Mesendoderm (in vitro differentiated cells): ENCODE data around the gene PPP1R14B.

Source experiments
- DNase-seq: peaks from one replicate; pipeline ENCODE4 v3.0.0; 2013
- H2AK5ac ChIP-seq: 2 replicates; pipeline ENCODE4 v1.6.1; 2013; ENCODE audit warnings: low read length, inconsistent platforms
- H2BK120ac ChIP-seq: 2 replicates; pipeline ENCODE4 v1.6.1; 2013; ENCODE audit warnings: low read depth, mild to moderate bottlenecking, low read length, moderate library complexity, mixed read lengths
- H2BK15ac ChIP-seq: replicated peaks from 2 replicates; pipeline ENCODE4 v1.6.1; 2013; ENCODE audit warnings: low read depth, mild to moderate bottlenecking, moderate library complexity
- H2BK5ac ChIP-seq: 2 replicates; pipeline ENCODE4 v1.6.1; 2013; ENCODE audit warnings: low read length, inconsistent platforms
- H3K18ac ChIP-seq: 2 replicates; pipeline ENCODE4 v1.6.1; 2013; ENCODE audit warnings: mild to moderate bottlenecking, low read length, mixed read lengths
- H3K23ac ChIP-seq: one replicate; pipeline ENCODE4 v1.6.1; 2013; ENCODE audit warnings: low read length
- H3K27ac ChIP-seq: 2 replicates; pipeline ENCODE4 v1.5.1; 2013; ENCODE audit warnings: low read depth, mild to moderate bottlenecking, inconsistent platforms, low read length, moderate library complexity
- H3K27me3 ChIP-seq: 2 replicates; pipeline ENCODE4 v1.6.1; 2013; ENCODE audit warnings: low read length, control low read depth, mild to moderate bottlenecking, inconsistent platforms; ENCODE audit not compliant: insufficient read depth, poor library complexity
- H3K36me3 ChIP-seq: 2 replicates; pipeline ENCODE4 v1.6.1; 2013; ENCODE audit warnings: low read length, inconsistent platforms; ENCODE audit not compliant: control insufficient read depth, insufficient read depth
- H3K4ac ChIP-seq: one replicate; pipeline ENCODE4 v1.6.1; 2013; ENCODE audit warnings: low read depth, mild to moderate bottlenecking, low read length, moderate library complexity
- H3K4me1 ChIP-seq: 2 replicates; pipeline ENCODE4 v1.6.1; 2013; ENCODE audit warnings: low read depth, low read length, inconsistent platforms; ENCODE audit not compliant: control insufficient read depth
- H3K4me2 ChIP-seq: 2 replicates; pipeline ENCODE4 v1.6.1; 2013; ENCODE audit warnings: low read length
- H3K4me3 ChIP-seq: 2 replicates; pipeline ENCODE4 v1.5.1; 2013; ENCODE audit warnings: mild to moderate bottlenecking, low read length
- H3K56ac ChIP-seq: one replicate; pipeline ENCODE4 v1.6.1; 2013; ENCODE audit warnings: low read length
- H3K79me1 ChIP-seq: 2 replicates; pipeline ENCODE4 v1.6.1; 2013; ENCODE audit warnings: low read length, inconsistent platforms
- H3K79me2 ChIP-seq: 2 replicates; pipeline ENCODE4 v1.6.1; 2013; ENCODE audit warnings: mild to moderate bottlenecking, low read length; ENCODE audit not compliant: control insufficient read depth, insufficient read depth
- H3K9ac ChIP-seq: 2 replicates; pipeline ENCODE4 v1.6.1; 2013; ENCODE audit warnings: low read length, inconsistent platforms
- H4K5ac ChIP-seq: one replicate; pipeline ENCODE4 v1.6.1; 2013; ENCODE audit warnings: low read length
- H4K8ac ChIP-seq: one replicate; pipeline ENCODE4 v1.6.1; 2013; ENCODE audit warnings: low read depth, mild to moderate bottlenecking, control low read depth, low read length, moderate library complexity
- WGBS: extraction: QIAGEN DNeasy Blood & Tissue Kit; methylation state at CpG from one replicate; pipeline ENCODE4 v1.1.7; 2013; ENCODE audit warnings: low lambda C conversion rate, missing lambda C conversion rate; ENCODE audit not compliant: insufficient coverage; ENCODE audit errors: extremely low coverage; 5-methylcytosine and 5-hydroxymethylcytosine counted together

Gene PPP1R14B

GRCh38 chr11:64238076-64238475 is 8.7 kb downstream of the PPP1R14B start:
- no peaks in the 10 kb centered on the region for H3K27me3 ChIP-seq
- WGBS: no CpG with 5 or more reads among the region's 9 CpGs
- no peak overlapping the region for H2BK120ac ChIP-seq
- H2BK5ac ChIP-seq: no peak overlapping the region
- DNase-seq: no peak
- H4K5ac ChIP-seq: no peak overlapping the region
- H3K4me3 ChIP-seq: no peak overlapping the region
- no peak overlapping the region for H3K18ac ChIP-seq
- H3K9ac ChIP-seq: no peak overlapping the region
- H3K4ac ChIP-seq: no peak overlapping the region
- H2AK5ac ChIP-seq: no peak overlapping the region
- H3K36me3 ChIP-seq: no peaks in the 10 kb centered on the region
- H3K79me2 ChIP-seq: peaks cover 4% of the 10 kb centered on the region
- H2BK15ac ChIP-seq: no peak overlapping the region
- no peak overlapping the region for H3K27ac ChIP-seq
- H4K8ac ChIP-seq: no peak overlapping the region
- peaks cover 4% of the 10 kb centered on the region for H3K79me1 ChIP-seq
- peaks cover 8% of the 10 kb centered on the region for H3K4me1 ChIP-seq
- no peak overlapping the region for H3K56ac ChIP-seq
- no peak overlapping the region for H3K4me2 ChIP-seq
- no peak overlapping the region for H3K23ac ChIP-seq

GRCh38 chr11:64237484-64237951 is 9.2 kb downstream of the PPP1R14B start:
- H3K18ac ChIP-seq: no peak overlapping the region
- H3K27ac ChIP-seq: no peak overlapping the region
- no peak overlapping the region for H3K4me3 ChIP-seq
- H2BK5ac ChIP-seq: no peak overlapping the region
- no peak overlapping the region for H3K4ac ChIP-seq
- H2BK120ac ChIP-seq: no peak overlapping the region
- no peak overlapping the region for H2BK15ac ChIP-seq
- no peak for DNase-seq
- WGBS: no CpG with 5 or more reads among the region's 12 CpGs
- no peak overlapping the region for H3K4me2 ChIP-seq
- no peak overlapping the region for H2AK5ac ChIP-seq
- no peak overlapping the region for H3K23ac ChIP-seq
- peaks cover 2% of the 10 kb centered on the region for H3K79me1 ChIP-seq
- H3K27me3 ChIP-seq: no peaks in the 10 kb centered on the region
- H3K4me1 ChIP-seq: peaks cover 8% of the 10 kb centered on the region
- H4K5ac ChIP-seq: no peak overlapping the region
- no peak overlapping the region for H4K8ac ChIP-seq
- no peaks in the 10 kb centered on the region for H3K36me3 ChIP-seq
- no peak overlapping the region for H3K56ac ChIP-seq
- H3K79me2 ChIP-seq: peaks cover under 1% of the 10 kb centered on the region
- no peak overlapping the region for H3K9ac ChIP-seq

GRCh38 chr11:64235437-64236161 is 11.1 kb downstream of the PPP1R14B start:
- DNase-seq: no peak
- H3K56ac ChIP-seq: peak overlapping the region; percentile 84
- no peak overlapping the region for H2BK120ac ChIP-seq
- no peak overlapping the region for H2AK5ac ChIP-seq
- H3K36me3 ChIP-seq: no peaks in the 10 kb centered on the region
- no peaks in the 10 kb centered on the region for H3K27me3 ChIP-seq
- no peak overlapping the region for H2BK15ac ChIP-seq
- H3K4me1 ChIP-seq: peaks cover 10% of the 10 kb centered on the region
- peak overlapping the region; percentile 76 for H3K9ac ChIP-seq
- WGBS: no CpG with 5 or more reads among the region's 12 CpGs
- H4K5ac ChIP-seq: no peak overlapping the region
- no peak overlapping the region for H2BK5ac ChIP-seq
- no peak overlapping the region for H4K8ac ChIP-seq
- H3K23ac ChIP-seq: no peak overlapping the region
- no peaks in the 10 kb centered on the region for H3K79me2 ChIP-seq
- no peak overlapping the region for H3K27ac ChIP-seq
- H3K79me1 ChIP-seq: no peaks in the 10 kb centered on the region
- H3K4me2 ChIP-seq: peak overlapping the region; percentile 45
- no peak overlapping the region for H3K4ac ChIP-seq
- no peak overlapping the region for H3K18ac ChIP-seq
- no peak overlapping the region for H3K4me3 ChIP-seq

GRCh38 chr11:64234647-64235379 is 11.9 kb downstream of the PPP1R14B start:
- H3K27ac ChIP-seq: no peak overlapping the region
- no peaks in the 10 kb centered on the region for H3K27me3 ChIP-seq
- H3K9ac ChIP-seq: peak overlapping the region; percentile 76
- H2AK5ac ChIP-seq: no peak overlapping the region
- H3K4me2 ChIP-seq: peak overlapping the region; percentile 45
- H4K5ac ChIP-seq: no peak overlapping the region
- peak overlapping the region; percentile 28 for H4K8ac ChIP-seq
- H3K4ac ChIP-seq: peak overlapping the region; percentile 74
- no peak overlapping the region for H2BK120ac ChIP-seq
- H3K56ac ChIP-seq: peak overlapping the region; percentile 84
- H3K79me2 ChIP-seq: no peaks in the 10 kb centered on the region
- H2BK5ac ChIP-seq: no peak overlapping the region
- WGBS: no CpG with 5 or more reads among the region's 80 CpGs
- H3K18ac ChIP-seq: peak overlapping the region; percentile 81
- H3K4me3 ChIP-seq: peak overlapping the region; percentile 17
- H3K79me1 ChIP-seq: no peaks in the 10 kb centered on the region
- H3K23ac ChIP-seq: no peak overlapping the region
- no peak overlapping the region for H2BK15ac ChIP-seq
- DNase-seq: no peak
- H3K4me1 ChIP-seq: peaks cover 4% of the 10 kb centered on the region
- no peaks in the 10 kb centered on the region for H3K36me3 ChIP-seq

- Histone ChIP-seq H3K18ac (peak within 1 kb of the TSS; percentile 81), H3K9ac (peak within 1 kb of the TSS; percentile 76), H2AK5ac (no peak within 1 kb of the TSS), H3K4me3 (peak within 1 kb of the TSS; percentile 31), H3K4me2 (peak within 1 kb of the TSS; percentile 45), H3K79me1 (no peaks in the 10 kb centered on the region), H3K36me3 (no peaks in the 10 kb centered on the region), H4K5ac (no peak within 1 kb of the TSS), H2BK5ac (no peak within 1 kb of the TSS), H2BK120ac (no peak within 1 kb of the TSS), H3K79me2 (no peaks in the 10 kb centered on the region), H2BK15ac (no peak within 1 kb of the TSS), H3K56ac (peak within 1 kb of the TSS; percentile 84), H3K23ac (no peak within 1 kb of the TSS), H3K4ac (peak within 1 kb of the TSS; percentile 74), H4K8ac (peak within 1 kb of the TSS; percentile 28), H3K27me3 (no peaks in the 10 kb centered on the region), H3K27ac (no peak within 1 kb of the TSS), H3K4me1 (peaks cover 4% of the 10 kb centered on the region)
- no peak for DNase-seq
- no CpG with 5 or more reads among the region's 62 CpGs for WGBS
These were observed 12.7 kb downstream of the PPP1R14B start, which contains the start of gene VEGFB for GRCh38 chr11:64233913-64234586. Gene VEGFB, plus strand, starts transcription at chr11:64234584. Its CDS starts 250 bp downstream, at chr11:64234834.
